D721Med (cell line): ENCODE data around the gene TMEM178B.
"Not testable (repeated sequence)": the region's sequence is repeated elsewhere in the genome, so short reads cannot be mapped to it uniquely, and the experiment has no call there.

Experiments used
- DNase-seq: peaks from one replicate; pipeline ENCODE4 v3.0.0; 2011; ENCODE audit warnings: low spot score; ENCODE audit not compliant: insufficient read length
- FAIRE-seq: peaks from 2 replicates; lab custom pipeline; 2011; peaks lifted over from hg19 to GRCh38; lab: Jason Lieb, UNC
- CTCF ChIP-seq: IDR thresholded peaks from 2 replicates; pipeline ENCODE4 v1.5.1; 2012; ENCODE audit warnings: mild to moderate bottlenecking, control low read depth; ENCODE audit not compliant: insufficient read depth; ENCODE audit errors: missing control alignments

The TMEM178B gene

DNA sequence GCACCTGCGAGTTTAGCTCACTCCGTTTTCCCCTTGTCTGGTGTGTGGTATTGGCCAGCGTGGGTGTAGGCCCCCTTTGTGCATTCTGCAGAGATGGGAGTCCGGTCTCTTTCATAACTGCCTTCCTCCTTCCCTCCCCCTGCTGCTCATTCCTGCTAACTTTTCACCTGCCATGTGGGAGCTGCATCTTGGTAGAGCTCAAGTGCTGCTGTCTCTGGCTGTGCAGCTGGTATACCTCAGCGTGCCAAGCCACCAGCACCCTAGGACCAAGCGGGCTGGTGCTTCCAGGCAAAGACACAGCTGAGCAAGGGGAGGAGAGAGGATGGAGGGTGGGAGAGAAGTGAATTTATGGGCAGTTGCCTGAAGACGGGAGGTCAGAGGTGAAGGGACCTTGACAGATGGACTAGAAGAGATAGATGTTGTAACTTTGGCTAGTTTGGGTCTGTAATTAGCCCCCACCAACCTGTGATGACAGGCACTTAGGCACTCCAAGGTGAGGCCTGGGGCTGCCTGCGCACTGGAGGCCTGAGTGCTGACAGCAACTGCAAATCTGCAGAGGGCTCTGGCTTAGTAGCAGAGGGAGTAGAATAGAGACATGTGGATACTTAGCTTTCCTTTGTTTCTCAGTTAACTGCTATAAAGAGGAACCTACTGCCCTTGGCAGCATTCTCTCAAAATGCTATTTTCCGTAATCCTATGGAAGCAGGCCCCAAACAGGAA, 328.6 kb downstream of the TMEM178B start:
- DNase-seq (no peak), FAIRE-seq (no peak)
- TF ChIP-seq CTCF, result no peak

DNA sequence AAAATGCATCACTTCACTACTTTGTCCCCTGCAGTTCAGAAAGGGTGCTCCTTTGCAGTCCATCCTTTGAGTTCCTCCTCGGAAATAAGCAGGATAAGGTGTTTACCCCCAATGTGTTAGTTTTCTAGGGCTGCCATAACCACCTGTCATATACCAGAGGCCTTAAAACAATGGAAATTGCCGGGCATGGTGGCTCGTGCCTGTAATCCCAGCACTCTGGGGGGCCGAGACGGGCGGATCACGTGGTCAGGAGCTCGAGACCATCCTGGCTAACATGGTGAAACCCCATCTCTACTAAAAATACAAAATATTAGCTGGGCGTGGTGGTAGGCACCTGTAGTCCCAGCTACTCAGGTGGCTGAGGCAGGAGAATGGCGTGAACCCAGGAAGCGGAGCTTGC, 330.0 kb downstream of the TMEM178B start:
- not testable (repeated sequence) for DNase-seq, FAIRE-seq

- no peak for TF ChIP-seq CTCF
- DNase-seq (no peak), FAIRE-seq (no peak)
These were observed 332.5 kb downstream of the TMEM178B start for GRCh38 chr7:141406347-141406746.

GRCh38 chr7:141407893-141408292, 334.0 kb downstream of the TMEM178B start:
- DNase-seq, result no peak
- FAIRE-seq, result no peak
- no peak for TF ChIP-seq CTCF

DNA sequence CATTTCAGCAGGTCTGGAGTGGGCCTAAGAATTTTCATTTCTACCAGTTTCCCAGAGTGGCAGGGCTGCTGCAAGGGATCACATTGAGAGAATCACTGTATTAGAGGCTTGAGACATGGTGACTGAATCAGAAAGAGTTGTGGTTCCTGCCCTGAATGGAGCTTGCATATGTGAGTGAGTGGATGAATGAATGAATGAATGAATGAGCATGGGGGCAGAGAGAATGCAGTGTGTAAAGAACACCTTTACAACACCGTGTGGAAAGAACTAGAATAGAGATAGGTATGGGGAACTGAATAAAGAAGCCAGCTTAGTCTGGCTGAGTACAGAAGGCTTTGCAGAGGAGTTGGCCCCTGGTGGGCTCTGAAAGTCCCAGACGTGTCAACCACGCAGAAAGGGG, 334.6 kb downstream of the TMEM178B start:
- FAIRE-seq, result no peak
- no peak for DNase-seq
- no peak for TF ChIP-seq CTCF

DNA sequence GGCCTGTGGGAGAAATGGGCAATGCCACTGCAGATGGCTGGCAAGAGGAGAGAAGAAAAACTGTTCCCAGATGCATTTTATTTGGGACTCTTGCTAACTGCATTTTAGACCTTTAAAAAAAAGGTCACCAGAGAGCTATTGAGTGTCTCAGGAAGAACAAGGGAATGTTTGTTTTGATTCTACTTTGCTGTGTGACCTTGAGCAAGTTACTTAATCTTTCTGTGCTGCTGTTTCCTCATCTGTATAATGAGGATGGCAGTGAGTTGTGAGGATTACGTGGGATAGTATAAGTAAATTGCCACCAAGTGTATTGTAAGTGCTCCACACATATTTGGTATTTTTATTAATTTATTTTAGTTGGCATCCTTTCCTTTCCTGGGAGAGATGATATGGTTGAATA, 335.4 kb downstream of the TMEM178B start:
- TF ChIP-seq CTCF, result no peak
- FAIRE-seq (no peak), DNase-seq (no peak)

DNA sequence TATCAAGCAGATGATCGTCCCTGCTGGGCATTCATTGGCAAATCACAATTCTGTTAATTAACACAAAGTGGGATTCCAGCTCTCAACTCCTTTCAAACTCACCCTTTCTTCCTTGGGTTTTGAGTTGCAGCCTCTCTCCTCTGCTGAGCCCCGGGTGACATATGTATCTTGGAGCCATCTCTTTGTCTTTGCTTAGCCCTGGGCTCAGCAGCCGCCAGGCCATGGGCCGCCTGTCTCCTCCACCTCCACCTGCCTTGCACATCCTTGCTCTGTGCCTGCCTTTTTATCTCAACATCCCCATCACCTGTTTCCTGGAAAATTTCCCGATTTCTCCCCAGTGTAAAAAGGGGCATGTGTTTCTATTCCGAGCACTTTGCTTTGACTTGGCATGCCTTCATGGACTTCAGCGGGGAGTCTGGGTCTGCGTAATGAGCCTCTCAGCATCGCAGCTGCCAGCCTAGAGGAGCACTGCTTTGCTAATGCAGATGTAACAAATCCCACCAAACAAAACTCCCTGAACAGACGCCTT, 336.0 kb downstream of the TMEM178B start:
- TF ChIP-seq CTCF, result no peak
- FAIRE-seq, result no peak
- DNase-seq, result no peak
